ENCODE data around the gene OTUD3.

- TF ChIP-seq POLR2A (IDR thresholded peaks at IDR 0.05; ENCODE audit: low read depth, low read length): no peak
- TF ChIP-seq POLR2AphosphoS5 (IDR thresholded peaks at IDR 0.05; ENCODE audit: low read depth, low read length): no peak
Observed at GRCh38 chr1:19949016-19949415, 66.8 kb downstream of the OTUD3 start.
